BE2C (cell line): ENCODE results near the gene ATP6V0D1.
A peak's percentile ranks its signal among the peaks of the same experiment; 100 is the strongest.

Experiments
- DNase-seq: peaks from one replicate; pipeline ENCODE4 v3.0.0-alpha.2; 2020
- H3K27me3 ChIP-seq: fragments of 250-450 bp; sonication (Bioruptor Pico); 2 replicates; pipeline ENCODE4 v1.5.1; 2020; ENCODE audit warnings: mild to moderate bottlenecking
- H3K36me3 ChIP-seq: fragments of 250-450 bp; sonication (Bioruptor Pico); 2 replicates; pipeline ENCODE4 v1.5.1; 2020; ENCODE audit warnings: mild to moderate bottlenecking
- H3K4me1 ChIP-seq: fragments of 250-450 bp; sonication (Bioruptor Pico); 2 replicates; pipeline ENCODE4 v1.5.1; 2020
- H3K4me3 ChIP-seq: 2 replicates; pipeline ENCODE4 v1.5.1; 2011; ENCODE audit warnings: low read depth, low read length
- H3K9me3 ChIP-seq: fragments of 250-450 bp; sonication (Bioruptor Pico); 2 replicates; pipeline ENCODE4 v1.5.1; 2020
- TF ChIP-seq, protein P1 (sequence below): IDR thresholded peaks from 2 replicates; pipeline ENCODE4 v1.5.1; 2012; ENCODE audit warnings: mild to moderate bottlenecking, low read depth, low read length

Gene ATP6V0D1

GRCh38 chr16:67442581-67443255 is 38.2 kb downstream of the ATP6V0D1 start:
- Histone ChIP-seq H3K4me3 (no peak overlapping the region), H3K36me3 (peaks cover 11% of the 10 kb centered on the region; the same call in 1 of the 2 replicates), H3K4me1 (peaks cover 17% of the 10 kb centered on the region), H3K9me3 (no peaks in the 10 kb centered on the region), H3K27me3 (no peaks in the 10 kb centered on the region)
- TF ChIP-seq, protein P1, sequence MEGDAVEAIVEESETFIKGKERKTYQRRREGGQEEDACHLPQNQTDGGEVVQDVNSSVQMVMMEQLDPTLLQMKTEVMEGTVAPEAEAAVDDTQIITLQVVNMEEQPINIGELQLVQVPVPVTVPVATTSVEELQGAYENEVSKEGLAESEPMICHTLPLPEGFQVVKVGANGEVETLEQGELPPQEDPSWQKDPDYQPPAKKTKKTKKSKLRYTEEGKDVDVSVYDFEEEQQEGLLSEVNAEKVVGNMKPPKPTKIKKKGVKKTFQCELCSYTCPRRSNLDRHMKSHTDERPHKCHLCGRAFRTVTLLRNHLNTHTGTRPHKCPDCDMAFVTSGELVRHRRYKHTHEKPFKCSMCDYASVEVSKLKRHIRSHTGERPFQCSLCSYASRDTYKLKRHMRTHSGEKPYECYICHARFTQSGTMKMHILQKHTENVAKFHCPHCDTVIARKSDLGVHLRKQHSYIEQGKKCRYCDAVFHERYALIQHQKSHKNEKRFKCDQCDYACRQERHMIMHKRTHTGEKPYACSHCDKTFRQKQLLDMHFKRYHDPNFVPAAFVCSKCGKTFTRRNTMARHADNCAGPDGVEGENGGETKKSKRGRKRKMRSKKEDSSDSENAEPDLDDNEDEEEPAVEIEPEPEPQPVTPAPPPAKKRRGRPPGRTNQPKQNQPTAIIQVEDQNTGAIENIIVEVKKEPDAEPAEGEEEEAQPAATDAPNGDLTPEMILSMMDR = no peak
- DNase-seq = peak; percentile 46

DNA sequence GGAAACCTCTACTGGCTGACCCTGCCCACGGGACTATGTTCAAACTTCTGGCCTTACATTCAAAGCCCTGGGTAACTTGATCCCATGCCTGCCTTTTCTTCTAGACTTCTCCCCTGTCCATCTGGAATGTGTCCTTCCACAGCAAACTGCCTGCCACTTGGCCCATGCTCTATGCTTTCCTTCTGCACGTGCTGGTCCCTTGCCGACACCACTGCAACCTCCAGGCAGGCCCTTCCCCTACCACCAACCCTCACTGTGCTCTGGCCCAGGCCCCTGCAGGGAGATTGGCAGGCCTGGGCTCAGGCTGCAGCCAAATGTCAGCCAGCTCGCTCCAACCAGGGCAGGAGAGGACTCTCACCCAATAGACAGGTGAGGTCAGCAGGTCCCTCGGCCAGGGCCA is 39.0 kb downstream of the ATP6V0D1 start:
- peaks cover 17% of the 10 kb centered on the region for H3K4me1 ChIP-seq
- peaks cover 9% of the 10 kb centered on the region; the same call in 1 of the 2 replicates for H3K36me3 ChIP-seq
- no peak overlapping the region for H3K4me3 ChIP-seq
- no peaks in the 10 kb centered on the region for H3K9me3 ChIP-seq
- no peaks in the 10 kb centered on the region for H3K27me3 ChIP-seq
- DNase-seq = no peak
- TF ChIP-seq, protein P1 = no peak

- DNase-seq = peak; percentile 70
- peaks cover 17% of the 10 kb centered on the region for H3K4me1 ChIP-seq
- H3K27me3 ChIP-seq = no peaks in the 10 kb centered on the region
- no peak overlapping the region for H3K4me3 ChIP-seq
- peaks cover 9% of the 10 kb centered on the region; the same call in 1 of the 2 replicates for H3K36me3 ChIP-seq
- no peaks in the 10 kb centered on the region for H3K9me3 ChIP-seq
- TF ChIP-seq, protein P1 = no peak
Observed at GRCh38 chr16:67441271-67441753, 39.6 kb downstream of the ATP6V0D1 start.

- TF ChIP-seq, protein P1 = no peak
- H3K36me3 ChIP-seq = peaks cover 9% of the 10 kb centered on the region; the same call in 1 of the 2 replicates
Observed at GRCh38 chr16:67438824-67439393, 42.0 kb downstream of the ATP6V0D1 start.

DNA sequence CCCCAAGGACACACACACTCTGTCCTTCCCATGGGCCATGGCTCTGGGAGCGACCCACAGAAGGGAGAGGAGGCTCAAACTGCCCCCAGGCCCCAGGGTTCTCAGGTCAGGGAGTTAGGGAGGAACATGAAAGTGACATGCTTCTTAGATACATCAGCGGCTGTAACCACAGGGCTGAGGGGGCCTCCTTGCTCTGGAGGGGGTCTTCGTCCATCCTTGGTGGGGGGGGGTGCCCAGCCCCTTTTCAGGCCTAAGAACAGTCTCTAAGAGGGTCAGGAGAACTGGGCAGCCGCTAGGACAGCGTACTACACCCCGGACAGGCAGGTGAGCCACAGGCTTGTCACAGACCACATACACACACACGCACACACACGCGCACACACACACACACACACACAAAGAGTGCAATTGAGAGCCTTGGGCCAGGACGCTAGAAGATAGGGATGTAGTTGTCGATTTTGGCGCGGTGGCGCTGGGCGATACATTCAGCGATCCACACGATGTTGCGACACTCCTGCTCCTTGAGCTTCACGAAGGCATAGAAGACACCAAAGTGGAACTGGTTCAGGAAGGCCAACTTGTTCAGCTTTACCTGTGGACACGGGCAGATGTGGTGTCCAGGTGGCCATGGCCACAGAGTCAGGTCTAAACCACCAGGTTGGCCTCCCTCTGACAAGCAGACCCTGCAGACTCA is 42.7 kb downstream of the ATP6V0D1 start:
- Histone ChIP-seq H3K27me3 (no peaks in the 10 kb centered on the region), H3K4me3 (no peak overlapping the region), H3K9me3 (no peaks in the 10 kb centered on the region), H3K4me1 (peaks cover 12% of the 10 kb centered on the region), H3K36me3 (peaks cover 9% of the 10 kb centered on the region; the same call in 1 of the 2 replicates)
- TF ChIP-seq, protein P1 = no peak
- no peak for DNase-seq

More at GRCh38 chr16:67438824-67439393, 42.0 kb downstream of the ATP6V0D1 start:
- DNase-seq = no peak
- no peak overlapping the region for H3K4me3 ChIP-seq
- H3K9me3 ChIP-seq = no peaks in the 10 kb centered on the region
- no peaks in the 10 kb centered on the region for H3K27me3 ChIP-seq
- H3K4me1 ChIP-seq = peaks cover 17% of the 10 kb centered on the region

- Histone ChIP-seq H3K4me3 (no peak overlapping the region), H3K27me3 (no peaks in the 10 kb centered on the region), H3K36me3 (peaks cover 9% of the 10 kb centered on the region; the same call in 1 of the 2 replicates), H3K9me3 (no peaks in the 10 kb centered on the region), H3K4me1 (peaks cover 6% of the 10 kb centered on the region; the same call in 1 of the 2 replicates)
- no peak for DNase-seq
- TF ChIP-seq, protein P1 = no peak
Observed at GRCh38 chr16:67437513-67437912, 43.4 kb downstream of the ATP6V0D1 start.
